HG02642 (cell line): Measurements from ENCODE around the gene ZNF74.
"Not testable (repeated sequence)": the region's sequence is repeated elsewhere in the genome, so short reads cannot be mapped to it uniquely, and the experiment has no call there.

ENCODE experiments used
- ATAC-seq: cut with Tn5 transposase; IDR thresholded peaks from one replicate; pipeline ENCODE4 v1.9.1; 2021; ENCODE audit warnings: mild to moderate bottlenecking; ENCODE audit not compliant: unreplicated experiment, poor library complexity

Gene ZNF74

GRCh38 chr22:20399866-20400605 lies 6.1 kb downstream of the ZNF74 start:
- ATAC-seq = no peak

DNA sequence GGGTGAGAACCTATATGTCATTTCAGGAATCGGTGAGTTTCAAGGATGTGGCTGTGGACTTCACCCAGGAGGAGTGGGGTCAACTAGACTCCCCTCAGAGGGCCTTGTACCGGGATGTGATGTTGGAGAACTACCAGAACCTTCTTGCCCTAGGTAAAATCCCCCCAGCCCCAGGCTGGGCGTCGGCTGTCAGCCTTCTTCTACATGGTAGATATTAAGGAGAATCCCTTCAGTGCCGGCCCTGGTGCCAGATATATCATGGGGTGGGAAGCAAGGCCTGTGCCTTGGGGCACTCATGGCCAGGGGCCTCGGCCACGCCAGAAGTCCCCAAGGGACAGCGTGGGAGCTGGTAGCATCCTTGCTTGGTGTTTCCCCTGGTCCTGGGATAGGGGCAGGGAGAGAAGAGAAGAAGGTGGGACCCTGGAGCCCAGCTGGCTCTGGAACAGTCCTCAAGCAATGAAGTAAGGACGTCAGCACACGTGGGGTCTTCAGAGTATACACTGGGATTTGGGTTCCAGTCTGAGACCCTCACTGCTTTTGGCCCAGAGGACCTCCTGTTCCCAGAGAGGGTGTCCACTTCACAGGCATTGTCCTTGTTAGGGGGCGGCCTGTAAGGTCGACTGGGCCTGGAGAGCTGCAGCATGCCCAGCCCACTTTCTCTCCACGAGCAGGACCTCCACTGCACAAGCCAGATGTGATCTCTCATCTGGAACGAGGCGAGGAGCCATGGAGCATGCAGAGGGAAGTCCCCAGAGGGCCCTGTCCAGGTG lies 6.8 kb downstream of the ZNF74 start:
- no peak for ATAC-seq

DNA sequence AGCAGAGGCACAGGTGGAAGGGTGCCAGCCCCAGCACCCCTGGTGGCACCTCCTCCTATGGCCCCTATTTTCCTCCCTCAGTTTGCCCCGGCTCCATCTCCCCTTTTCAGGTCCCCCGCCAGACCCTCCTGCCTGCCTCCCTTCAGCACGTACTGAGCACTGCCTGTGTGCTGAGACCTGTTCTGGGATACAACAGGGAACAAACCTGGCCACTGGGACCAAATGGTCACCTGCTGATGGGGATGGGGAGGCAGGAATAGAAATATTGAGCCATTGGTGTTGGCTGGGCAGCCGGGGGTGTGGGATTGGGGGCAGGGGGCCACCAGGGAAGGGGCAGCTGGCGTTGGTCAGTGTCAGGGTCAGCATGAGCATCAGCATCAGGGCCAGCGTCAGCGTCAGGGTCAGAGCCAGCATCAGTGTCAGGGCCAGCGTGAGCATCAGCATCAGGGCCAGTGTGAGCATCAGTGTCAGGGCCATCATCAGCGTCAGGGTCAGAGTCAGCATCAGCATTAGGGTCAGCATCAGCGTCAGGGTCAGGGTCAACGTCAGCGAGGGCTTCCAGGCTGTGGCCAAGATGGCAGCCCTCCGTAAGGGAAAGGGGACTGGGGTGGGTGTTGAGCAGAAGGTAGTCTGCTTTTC lies 7.5 kb downstream of the ZNF74 start:
- no peak for ATAC-seq

DNA sequence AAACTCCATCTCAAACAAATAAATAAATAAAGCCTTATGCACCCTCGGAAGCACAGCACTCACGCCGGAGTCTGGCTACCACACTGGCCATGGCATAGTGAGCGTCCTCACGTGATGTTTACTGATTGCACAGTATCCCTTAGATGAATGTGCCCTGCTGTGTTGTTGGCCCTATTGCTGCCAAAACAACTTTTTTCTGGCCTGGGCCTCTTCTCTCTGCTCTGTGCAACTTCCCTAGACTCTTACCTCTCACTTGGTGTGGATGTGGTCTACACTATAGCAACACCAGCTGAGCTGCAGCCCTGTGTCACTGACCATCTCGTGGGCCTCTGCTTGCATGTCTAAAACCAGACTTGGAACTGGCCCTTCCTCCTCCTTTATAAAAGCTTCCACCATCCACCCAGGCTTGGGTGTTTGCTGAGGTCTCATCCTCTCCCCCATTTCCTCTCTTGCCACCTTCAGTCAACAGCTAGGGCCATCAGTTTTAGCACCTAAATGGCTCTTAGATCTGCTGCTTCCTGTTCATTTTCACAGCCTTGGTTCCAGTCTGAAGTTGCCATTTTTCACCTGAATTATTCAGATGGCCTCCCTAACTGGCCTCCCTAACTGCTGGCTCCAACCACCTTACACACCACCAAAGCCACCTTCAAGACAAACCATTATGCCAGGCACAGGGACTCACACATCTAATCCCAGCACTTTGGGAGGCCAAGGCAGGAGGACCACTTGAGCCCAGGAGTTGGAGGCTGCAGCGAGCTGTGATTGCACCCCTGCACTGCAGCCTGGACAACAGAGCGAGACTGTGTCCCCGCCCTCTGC lies 9.2 kb downstream of the ZNF74 start:
- ATAC-seq = no peak

DNA sequence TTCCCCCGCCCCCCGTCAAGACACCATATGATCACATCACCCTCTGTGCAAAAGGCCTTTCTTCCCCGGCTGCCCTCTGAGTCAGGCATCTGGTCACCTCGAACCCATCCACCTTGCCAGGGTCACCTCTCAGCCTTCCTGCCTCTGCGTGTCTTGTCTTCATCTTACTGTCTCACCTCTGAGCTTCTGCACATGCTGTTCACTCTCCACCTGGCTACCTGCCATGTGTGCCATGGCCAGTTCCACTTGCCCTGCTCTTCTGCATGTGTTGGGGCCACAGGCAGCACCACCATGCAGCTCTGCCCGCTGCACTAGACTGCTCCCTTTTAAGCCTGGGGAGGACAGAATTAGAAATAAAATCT lies 9.8 kb downstream of the ZNF74 start:
- ATAC-seq = no peak

DNA sequence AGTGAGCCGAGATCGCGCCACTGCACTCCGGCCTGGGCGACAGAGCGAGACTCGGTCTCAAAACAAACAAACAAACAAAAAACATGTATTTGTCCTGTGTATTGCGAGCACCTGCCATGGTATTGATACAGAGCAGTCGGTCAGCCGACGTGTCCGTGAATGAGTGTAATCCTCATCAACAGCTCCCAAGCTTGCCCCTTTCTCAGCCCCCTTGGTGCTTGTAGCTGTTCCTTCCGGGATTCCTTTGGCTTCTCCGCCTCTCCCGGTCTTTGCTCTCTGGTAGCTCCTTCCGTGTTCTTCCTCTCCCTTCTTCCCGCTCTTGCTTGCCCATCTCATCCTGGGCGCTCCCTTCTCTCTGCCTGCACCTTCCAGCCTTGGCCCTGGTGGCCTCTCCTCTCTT lies 10.9 kb downstream of the ZNF74 start:
- ATAC-seq = no peak

GRCh38 chr22:20405291-20405930 lies 11.5 kb downstream of the ZNF74 start:
- no peak for ATAC-seq

GRCh38 chr22:20405931-20406685 lies 12.2 kb downstream of the ZNF74 start:
- ATAC-seq = no peak

DNA sequence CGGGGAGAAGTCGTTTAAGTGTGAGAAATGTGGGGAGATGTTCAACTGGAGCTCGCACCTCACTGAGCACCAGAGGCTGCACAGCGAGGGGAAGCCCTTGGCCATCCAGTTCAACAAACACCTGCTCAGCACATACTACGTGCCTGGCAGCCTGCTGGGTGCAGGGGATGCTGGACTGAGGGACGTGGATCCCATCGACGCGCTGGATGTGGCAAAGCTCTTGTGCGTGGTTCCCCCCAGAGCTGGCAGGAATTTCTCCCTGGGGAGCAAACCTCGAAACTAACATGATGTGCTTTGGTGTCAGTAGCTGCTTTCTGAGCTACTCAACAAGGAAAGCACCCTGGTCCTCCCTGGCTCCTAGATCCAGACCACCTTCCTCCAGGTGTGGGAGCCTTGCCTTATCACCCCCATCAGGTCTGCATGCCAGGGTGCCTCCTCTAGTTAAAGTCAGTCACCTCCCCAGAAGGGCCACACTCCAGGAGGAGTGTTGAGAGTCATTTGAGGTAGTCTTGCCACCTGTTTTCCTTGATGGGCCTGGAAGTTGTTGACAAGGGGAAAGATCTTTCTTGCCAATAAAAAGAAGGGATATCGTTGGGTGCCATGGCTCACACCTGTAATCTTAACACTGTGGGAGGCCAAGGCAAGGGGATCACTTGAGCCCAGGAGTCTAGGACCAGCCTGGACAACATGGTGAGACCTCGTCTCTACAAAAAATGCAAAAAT lies 12.9 kb downstream of the ZNF74 start:
- no peak for ATAC-seq

DNA sequence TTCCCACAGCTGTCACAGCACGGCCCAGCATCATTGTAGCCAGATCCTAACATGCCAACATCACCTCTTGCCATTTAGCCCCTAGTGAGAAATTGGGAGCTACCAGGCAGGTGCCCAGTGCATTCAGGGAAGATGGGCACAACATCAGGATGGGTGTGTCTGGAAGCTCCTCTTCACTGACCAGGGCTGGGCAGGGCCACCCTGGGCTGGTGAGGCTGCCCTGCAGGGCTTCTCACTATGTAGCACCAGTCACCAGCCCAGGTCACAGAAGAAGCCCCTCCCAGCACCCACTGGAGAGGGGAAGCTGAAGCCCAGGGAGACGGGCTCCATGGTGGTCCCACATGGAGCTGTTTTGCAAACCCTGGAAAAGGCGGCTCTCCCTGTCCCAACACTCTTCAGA lies 13.9 kb downstream of the ZNF74 start:
- no peak for ATAC-seq

GRCh38 chr22:20408891-20409290 lies 14.9 kb downstream of the ZNF74 start:
- no peak for ATAC-seq

DNA sequence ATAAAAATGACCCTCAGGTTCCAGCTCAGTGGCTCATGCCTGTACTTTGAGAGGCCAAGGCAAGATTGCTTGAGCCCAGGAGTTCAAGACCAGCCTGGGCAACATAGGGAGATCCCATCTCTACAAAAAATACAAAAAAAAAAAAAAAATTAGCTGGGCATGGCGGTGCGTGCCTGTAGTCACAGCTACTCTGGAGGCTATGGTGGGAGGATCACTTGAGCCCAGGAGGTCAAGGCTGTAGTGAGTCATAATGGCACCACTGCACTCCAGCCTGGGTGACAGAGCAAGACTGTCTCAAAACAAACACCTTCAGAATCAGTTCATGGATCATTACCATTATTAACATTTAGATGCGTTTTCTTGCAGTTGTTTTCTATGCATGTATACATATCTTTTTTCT lies 15.4 kb downstream of the ZNF74 start:
- ATAC-seq = not testable (repeated sequence)

- ATAC-seq = no peak
Measured at GRCh38 chr22:20412474-20413216, 18.7 kb downstream of the ZNF74 start.

DNA sequence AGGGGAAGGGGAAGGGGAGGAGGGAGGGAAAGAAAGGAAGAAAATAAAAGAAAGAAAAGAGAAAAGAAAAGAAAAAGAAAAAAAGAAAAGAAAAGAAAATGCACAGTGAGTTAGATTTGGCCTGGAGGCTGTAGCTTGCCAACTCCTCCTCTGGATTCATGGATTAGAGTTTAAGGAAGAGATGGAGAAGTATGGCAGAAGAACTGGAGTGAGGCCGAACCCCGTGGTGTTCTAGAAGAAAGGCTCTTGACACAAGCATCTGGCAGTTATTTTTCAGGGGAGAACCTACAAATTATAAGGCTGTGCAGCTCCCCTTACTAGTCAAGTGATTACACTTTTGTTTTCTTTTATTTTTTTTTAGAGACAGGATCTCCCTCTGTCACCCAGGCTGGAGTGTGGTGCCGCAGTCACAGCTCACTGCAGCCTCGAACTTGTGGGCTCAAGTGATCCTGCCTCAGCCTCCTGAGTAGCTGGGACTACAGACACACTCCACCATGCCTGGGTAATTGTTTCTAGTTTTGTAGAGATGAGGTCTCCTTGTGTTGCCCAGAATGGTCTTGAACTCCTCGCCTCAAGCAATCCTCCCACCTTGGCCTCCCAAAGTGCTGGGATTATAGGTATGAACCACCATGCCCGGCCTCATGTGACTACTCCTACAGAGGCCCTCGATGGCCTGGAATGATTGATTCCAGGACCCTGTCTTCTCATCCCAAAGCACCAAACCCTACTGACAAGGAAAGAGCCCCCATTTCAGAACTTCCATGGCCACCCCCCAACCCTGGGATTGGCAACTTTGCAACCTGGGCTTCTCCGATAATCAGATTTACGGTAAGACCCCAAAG lies 19.5 kb downstream of the ZNF74 start:
- ATAC-seq = no peak

DNA sequence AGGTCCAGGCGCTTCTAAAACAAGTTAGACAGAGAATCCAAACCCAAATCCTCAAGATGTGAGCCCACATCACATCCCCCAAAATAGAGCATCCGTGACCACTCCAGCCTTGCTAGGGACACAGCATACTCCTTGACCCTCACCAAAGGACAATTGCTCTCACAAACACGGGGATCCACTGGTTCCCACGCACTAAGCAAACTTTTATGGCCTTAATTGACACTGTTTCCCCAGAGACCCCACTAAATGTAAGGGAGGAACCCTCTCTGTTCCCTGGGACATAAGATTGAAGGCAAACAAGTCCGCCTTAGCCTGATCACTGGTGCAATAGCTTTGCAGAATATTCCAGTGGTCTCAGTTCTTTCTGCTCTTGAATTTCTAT lies 20.1 kb downstream of the ZNF74 start:
- no peak for ATAC-seq

DNA sequence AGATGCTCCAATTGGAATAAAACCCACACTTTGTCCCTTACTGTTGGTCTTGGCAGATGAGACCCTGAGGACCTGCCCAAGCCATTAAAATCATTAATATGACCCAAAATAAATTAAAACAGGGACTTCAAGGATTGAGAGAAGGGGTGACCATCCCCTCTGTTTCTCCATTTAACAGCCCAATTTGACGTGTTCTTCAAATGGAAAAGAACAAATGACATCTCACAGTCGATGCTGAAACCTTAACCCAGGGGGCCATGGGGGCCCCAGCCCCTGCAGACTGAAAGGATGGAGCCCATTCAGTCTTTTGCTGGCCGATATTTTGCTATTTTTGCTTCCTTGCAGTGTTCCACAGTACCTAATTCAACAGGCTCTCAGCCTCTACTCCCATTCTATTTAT lies 20.5 kb downstream of the ZNF74 start:
- no peak for ATAC-seq

- ATAC-seq = not testable (repeated sequence)
Measured at GRCh38 chr22:20415241-20415640, 21.3 kb downstream of the ZNF74 start.
